HG02610 (cell line): Measurements from ENCODE around the gene NDUFS7.
A peak's percentile ranks its signal among the peaks of the same experiment; 100 is the strongest.

Experiments
- ATAC-seq: cut with Tn5 transposase; IDR thresholded peaks from one replicate; pipeline ENCODE4 v1.9.1; 2021; ENCODE audit warnings: mild to moderate bottlenecking, moderate library complexity; ENCODE audit not compliant: unreplicated experiment

The NDUFS7 gene

GRCh38 chr19:1383312-1384084 lies at the start of gene NDUFS7:
Gene NDUFS7 (plus strand): TSS chr19:1383907. CDS start chr19:1383927, 20 bp downstream.
- ATAC-seq, result peak; percentile 54

DNA sequence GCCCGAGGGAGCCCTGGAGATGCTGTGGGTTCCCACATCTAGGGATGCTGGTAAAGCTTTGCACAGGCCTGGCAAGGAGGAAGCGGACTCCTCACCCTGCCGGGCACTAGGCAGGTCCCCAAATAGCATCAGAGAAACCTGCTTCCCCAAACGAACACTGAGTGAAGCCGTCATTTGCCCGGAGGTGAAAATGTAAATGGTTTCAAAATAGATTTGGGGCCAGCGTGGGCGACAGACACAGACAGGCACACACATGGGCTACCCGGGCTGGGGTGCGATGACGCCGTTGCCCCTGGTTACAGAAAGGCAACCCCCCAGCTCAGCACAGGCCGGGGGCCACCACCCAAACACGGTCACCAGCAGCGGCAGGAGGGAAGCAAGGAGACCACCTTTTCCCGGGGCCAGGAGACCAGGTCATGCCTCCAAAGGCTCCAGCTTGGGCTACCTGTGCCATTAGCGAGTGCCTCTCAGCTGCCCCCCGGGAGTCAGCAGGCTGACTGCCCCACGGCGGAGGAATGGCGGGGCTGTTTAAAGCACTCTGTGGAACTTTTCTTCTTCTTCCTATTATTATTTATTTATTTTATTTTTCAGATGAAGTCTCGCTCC lies 47.5 kb upstream of the NDUFS7 start:
- no peak for ATAC-seq

DNA sequence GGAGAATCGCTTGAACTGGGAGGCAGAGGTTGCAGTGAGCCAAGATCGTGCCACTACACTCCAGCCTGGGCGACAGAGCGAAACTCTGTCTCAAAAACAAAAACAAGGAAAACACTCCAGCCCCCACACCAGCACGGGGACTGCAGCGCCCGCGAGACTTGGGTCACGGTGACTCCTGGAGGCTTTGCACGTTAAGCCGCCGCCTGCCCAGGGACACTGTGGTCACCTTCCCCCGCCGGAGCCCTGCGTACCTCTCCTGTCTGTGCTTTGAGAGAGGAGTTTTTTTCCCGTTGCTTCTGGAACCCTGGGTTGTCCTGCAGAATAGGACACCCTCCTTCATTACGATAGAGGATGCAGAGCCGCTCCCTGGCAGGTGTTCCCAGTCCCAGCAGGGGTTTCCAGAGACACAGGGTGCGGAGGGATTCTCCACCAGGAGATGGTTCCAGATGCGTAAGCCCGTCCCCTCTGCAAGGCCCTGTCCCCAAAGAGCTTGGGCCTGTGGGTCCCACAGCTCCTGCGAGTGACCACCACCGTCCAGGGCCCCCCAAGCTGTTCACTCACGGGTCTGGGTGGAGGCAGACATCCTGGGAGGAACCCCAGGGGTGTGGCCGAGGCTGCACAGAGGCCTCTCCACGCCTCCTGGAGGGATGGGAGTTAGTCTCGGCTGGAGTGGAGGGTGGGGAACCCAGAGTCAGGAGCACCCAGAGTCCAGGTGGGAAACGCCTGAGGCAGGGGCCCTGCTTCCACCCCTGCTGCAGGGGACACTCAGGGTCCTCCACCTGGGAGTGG lies 42.8 kb upstream of the NDUFS7 start:
- ATAC-seq, result no peak

- no peak for ATAC-seq
Observed at GRCh38 chr19:1343041-1343440, 40.7 kb upstream of the NDUFS7 start.

GRCh38 chr19:1349211-1349610 lies 34.5 kb upstream of the NDUFS7 start:
- ATAC-seq, result no peak

DNA sequence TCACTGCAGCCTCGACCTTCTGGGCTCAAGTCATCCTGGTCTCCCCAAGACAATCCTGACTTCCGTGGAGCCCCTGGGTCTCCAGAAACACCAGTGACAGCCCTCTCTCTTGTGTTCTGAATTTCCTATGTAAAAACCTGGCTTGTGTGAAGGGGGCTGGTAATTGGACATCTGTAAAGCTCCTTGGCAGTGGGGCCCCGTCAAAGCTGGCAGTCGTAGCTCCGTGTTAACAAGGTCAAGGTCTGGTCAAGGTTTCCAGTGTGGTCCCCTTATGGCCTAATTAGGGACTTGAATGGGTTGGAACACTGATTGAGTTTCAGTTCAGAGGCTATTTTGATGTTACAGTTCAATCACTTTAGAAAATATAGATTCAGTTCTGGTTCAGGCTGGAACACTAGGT lies 32.8 kb upstream of the NDUFS7 start:
- ATAC-seq, result no peak

DNA sequence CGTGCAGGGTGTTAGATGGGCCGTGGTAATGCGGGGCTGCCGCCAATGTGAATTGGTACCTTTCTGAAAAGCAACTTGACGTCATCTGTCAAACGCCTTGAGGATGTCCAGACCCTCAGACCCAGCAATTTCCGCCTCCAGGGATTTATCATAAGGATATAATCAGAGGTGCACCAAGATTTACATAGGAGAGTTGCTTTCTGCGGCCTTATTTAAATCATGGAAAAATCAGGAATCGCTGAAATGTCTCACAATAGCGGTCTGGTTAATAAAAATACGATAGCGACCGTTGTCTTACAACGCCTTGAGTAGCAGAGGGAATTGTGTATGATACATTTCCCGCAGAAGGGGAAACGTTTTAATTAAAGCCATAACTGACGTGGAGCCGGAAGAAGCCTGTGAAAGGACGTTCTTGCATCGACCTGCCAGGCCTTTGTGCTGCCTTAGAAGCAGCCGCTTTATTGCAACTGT lies 32.3 kb upstream of the NDUFS7 start:
- ATAC-seq, result no peak

DNA sequence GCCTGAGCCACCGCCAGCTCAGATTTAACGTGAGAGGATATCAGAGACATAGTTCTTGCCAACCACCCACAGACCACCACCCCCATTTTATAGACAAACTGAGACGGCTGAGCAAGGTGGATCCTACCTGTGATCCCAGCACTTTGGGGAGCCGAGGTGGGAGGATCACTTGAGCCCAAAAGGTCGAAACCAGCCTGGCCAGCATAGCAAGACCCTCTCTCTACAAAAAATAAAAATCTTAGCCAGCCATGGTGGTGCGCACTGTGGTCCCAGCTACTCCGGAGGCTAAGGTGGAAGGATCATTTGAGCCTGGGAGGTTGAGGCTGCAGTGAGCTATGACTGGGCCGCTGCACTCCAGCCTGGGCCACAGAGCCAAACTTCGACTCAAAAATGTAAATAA lies 30.6 kb upstream of the NDUFS7 start:
- ATAC-seq, result no peak

DNA sequence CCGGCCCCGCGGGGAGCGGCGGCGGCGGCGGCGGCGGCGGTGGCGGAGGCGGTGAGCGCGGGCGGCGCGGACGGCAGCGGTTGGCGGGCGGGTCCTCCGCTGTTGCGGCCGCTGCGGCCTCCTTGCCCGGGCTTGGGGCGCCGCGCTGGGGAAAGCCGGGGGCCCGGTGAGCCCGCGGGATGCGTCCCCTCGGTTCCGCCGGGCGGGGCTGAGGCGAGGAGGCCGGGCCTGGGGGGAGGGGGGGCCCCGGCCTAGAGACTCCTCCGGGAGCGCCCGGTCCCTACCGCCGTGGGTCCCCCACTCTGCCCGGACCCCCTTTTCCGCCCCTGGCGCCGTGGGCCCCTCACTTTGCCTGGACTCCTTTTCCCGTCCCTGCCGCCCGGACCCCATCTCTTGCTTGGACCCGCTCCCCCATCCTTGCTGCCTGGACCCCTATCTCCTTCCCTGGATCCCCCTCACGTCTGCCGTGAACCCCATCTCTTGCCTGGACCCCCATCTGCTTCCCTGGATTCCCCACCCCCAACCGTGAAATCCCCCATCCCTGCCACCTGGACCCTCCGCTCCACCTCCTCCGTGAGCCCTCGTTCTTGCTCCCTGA lies 28.6 kb upstream of the NDUFS7 start:
- peak; percentile 48 for ATAC-seq

- ATAC-seq, result no peak
Observed at GRCh38 chr19:1355568-1356507, 27.9 kb upstream of the NDUFS7 start.

DNA sequence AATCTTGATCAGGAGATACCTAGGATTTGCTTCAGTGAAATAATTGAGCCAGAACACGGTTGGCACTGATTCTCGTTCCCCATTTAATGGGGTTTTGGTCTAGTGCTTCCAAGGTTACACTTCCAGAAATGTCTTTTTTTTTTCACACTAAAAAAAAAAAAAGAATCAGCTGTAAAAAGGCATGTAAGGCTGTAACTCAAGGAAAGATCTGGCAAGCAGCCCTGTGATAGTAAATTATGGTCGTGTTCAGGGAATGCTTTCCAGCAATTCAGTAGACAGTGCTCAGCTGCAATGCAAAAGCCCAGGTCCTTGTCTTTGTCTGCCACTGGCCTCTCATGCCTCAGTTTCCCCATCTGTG lies 27.2 kb upstream of the NDUFS7 start:
- ATAC-seq, result no peak

GRCh38 chr19:1357531-1358109 lies 26.1 kb upstream of the NDUFS7 start:
- no peak for ATAC-seq

GRCh38 chr19:1360126-1360817 lies 23.4 kb upstream of the NDUFS7 start:
- ATAC-seq, result no peak

DNA sequence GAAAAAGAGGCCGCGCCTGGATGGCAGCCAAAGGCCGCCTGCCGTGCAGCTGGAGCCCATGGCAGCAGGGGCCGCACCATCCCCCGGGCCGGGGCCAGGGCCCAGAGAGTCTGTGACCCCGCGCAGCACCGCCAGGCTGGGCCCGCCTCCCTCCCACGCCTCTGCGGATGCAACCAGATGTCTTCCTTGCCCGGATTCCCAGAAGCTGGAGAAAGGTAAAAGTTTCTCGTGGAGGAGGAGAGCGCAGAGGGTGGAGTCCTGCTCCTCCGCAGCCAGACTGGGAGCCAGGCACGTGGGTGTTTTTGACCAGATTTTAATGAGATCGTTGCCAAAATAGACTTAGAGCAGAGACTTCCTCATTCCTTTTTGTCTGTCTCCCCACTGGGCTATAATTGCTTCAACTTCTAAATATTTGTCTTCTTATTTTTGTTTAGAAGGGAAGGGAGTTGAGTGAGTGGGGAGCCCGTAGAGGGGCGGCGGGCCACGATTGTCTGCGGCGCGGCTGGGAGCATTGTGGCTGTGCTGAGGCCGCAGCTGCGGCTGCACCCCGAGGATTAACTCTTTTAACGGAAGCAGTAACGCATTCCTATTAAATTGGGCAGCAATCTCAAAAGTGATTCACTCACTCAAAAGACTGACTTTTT lies 22.8 kb upstream of the NDUFS7 start:
- no peak for ATAC-seq

DNA sequence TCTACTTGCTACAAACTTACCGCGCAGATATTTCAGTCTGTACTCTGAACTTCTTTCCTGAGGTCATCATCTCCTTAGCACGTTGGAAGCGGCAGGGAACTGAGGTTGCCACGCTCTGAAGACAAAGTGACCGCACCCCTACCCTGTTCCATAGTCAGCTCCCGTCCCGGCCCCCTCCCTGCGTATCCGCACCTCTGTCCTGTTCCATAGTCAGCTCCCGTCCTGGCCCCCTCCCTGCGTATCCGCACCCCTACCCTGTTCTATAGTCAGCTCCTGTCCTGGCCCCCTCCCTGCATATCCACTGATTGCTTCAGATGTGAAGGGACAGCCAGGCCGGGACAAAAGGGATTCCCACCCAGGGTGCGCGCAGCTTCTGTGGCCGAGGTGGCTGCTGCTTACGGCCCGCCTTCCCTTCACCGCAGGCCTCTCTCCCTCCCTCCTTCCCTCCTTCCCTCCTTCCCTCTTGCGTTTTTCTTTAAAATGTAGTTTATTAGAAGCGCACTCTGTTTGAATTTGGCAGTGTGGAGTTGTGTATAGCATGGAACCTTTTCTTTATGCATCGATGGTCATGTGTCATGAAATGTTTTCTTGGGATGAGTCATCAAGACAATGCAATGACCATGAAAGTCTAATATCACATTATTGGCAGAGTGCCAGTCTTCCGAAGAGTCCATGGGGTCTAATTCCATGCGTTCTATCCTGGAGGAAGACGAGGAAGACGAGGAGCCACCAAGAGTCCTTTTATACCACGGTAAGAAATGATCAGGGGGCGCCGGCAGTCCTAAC lies 21.9 kb upstream of the NDUFS7 start:
- ATAC-seq, result no peak

DNA sequence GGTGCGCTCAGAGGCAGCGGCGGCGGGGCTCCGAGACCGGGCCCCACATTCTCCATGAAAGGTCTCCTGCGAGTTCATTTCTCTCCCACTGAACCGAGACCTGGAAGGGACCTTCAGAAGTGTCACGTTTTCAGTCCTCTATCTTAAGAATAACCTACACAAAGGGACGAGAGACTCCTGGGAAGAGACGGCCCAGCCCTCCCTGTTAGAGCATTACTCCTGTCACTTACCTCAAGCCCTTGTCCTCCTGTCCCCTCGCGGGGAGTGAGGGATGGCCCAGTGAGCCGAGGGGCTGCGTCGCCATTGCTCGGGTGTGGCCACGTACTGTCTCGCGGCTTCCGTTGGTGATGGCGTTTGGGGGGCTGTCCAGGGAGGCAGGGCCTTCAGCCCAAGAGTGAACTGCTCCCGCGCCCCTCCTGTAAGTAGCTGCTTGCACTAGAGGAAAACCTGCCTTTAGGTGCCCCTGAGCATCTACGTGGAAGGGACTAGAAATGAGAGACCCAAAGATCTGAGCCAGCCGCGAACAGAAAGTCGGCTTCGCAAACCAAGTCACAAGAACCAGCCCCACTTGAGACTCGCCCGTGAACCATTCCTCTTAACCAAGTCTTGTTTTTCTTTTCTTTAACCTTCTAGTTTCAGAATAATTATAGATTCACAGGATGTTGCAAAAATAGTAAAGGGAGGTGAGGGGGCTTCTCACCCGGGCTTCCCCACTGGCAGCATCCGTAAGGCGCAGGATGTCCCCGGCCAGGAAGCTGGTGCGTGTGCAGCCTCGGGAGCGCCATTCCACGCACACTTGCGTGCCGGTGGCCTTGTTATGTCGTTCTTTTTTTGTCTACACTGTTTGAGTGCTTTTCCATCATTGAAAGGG lies 21.1 kb upstream of the NDUFS7 start:
- ATAC-seq, result no peak

GRCh38 chr19:1363599-1363998 lies 20.1 kb upstream of the NDUFS7 start:
- ATAC-seq, result no peak
